Neural progenitor cell (in vitro differentiated cells): ENCODE results near the gene DDHD1.

Experiments
- CTCF ChIP-seq: fragments of 200-600 bp; sonication (generic); IDR thresholded peaks from 2 replicates; pipeline ENCODE4 v1.5.1; 2017; ENCODE audit warnings: antibody characterized with exemption, mild to moderate bottlenecking
- EZH2 ChIP-seq: fragments of 200-600 bp; sonication (generic); IDR thresholded peaks from 2 replicates; pipeline ENCODE4 v1.6.1; 2017; ENCODE audit warnings: antibody characterized with exemption, mild to moderate bottlenecking, moderate library complexity
- EZH2phosphoT487 ChIP-seq: fragments of 200-600 bp; sonication (generic); IDR thresholded peaks from 2 replicates; pipeline ENCODE4 v1.6.1; 2017; ENCODE audit warnings: antibody characterized with exemption

DNA sequence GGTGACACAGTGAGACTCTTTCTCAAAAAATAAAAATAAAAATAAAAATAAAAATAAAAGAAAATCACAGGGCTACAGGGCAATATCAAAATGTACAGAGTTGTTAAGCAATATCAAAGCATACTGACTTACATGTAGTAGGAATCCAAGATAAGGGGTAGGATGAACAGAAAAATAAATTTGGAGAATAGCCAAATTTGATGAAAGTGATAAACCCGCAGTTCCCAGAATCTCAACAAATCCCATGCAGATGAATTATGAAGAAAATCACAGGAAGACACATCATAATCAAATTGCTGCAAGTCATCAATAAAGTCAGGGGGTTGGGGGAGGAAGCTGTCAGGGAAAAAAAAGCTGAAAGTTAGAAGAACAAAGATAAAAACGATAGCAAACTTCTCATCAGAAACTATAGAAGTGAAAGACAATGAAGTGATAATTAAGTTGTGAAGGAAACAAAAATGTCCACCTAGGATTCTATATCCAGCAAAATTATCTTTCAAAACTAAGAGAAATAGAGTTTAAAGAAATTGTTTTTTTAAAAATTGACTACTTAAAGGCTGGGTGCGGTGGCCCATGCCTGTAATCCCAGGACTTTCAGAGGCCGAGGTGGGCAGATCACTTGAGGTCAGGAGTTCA, 15.4 kb downstream of the DDHD1 start:
- no peak for TF ChIP-seq CTCF
- TF ChIP-seq EZH2: no peak
- no peak for TF ChIP-seq EZH2phosphoT487
